Measurements from ENCODE around the gene BORCS6.

Gene BORCS6

DNA sequence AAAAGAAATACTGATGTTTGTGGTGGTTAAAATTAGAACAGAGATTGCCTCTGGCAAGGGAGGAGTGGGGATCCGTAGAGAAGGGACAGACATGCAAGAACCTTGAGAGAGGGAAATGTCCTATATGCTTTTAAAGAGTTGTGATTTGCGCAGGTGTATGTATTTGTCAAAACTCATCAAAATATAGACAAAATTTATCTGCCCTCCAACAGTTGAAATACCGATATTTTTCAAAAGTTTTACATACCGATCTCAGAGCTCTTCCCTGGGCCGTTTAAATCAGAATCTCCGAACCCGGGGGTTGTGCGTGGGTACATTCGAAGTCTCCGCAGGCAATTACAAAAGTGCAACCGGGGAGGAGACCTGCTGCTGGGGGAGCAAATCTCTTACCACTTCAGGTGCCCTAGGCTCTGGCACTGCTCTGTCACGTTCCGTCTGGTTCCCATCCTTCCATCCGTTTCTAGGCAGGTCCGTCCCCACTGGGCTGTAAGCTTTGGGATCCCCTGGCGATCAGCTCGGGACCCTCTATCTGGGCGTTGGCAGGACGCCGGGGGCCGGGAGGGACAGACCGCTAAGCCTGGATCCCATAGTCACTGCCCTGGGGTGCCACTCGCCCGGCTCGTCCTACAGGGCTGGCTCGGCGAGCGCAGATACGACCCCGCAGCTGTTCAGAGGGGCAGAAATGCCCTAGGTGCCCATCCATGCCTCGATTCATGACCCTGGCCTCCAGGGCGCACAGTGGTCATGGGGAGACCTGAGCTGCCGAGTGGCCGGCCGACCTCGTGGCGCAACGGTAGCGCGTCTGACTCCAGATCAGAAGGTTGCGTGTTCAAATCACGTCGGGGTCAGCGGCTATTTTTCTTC lies 4.2 kb downstream of the BORCS6 start:
- Histone ChIP-seq H3K9me2 (replicated peaks; ENCODE audit: insufficient read depth, low read length) (no peaks in the 10 kb centered on the region), H3K9ac (ENCODE audit: low read length) (peak overlapping the region; percentile 75), H3K9me3 (ENCODE audit: insufficient read depth, low read length) (no peaks in the 10 kb centered on the region), H3K4me3 (ENCODE audit: insufficient read depth, low read length, poor library complexity, severe bottlenecking) (peak overlapping the region; percentile 84), H3K4me2 (ENCODE audit: low read depth, low read length, poor library complexity, severe bottlenecking) (peak overlapping the region; percentile 78), H2AFZ (ENCODE audit: low read depth, low read length, severe bottlenecking) (peak overlapping the region; percentile 85), H3K27me3 (ENCODE audit: low read length) (no peaks in the 10 kb centered on the region), H3F3A (ENCODE audit: insufficient read depth) (peaks cover 25% of the 10 kb centered on the region), H3K27ac (ENCODE audit: low read depth, low read length) (peak overlapping the region; percentile 86), H3K36me3 (ENCODE audit: low read length) (no peaks in the 10 kb centered on the region), H4K20me1 (ENCODE audit: low read depth, low read length) (no peaks in the 10 kb centered on the region), H3K79me2 (ENCODE audit: insufficient read depth, low read length) (peaks cover 13% of the 10 kb centered on the region; the same call in 1 of the 2 replicates)
- TF ChIP-seq EZH2phosphoT487 (conservative IDR thresholded peaks at IDR 0.05; ENCODE audit: low read length), result no peak
- TF ChIP-seq, protein P1, sequence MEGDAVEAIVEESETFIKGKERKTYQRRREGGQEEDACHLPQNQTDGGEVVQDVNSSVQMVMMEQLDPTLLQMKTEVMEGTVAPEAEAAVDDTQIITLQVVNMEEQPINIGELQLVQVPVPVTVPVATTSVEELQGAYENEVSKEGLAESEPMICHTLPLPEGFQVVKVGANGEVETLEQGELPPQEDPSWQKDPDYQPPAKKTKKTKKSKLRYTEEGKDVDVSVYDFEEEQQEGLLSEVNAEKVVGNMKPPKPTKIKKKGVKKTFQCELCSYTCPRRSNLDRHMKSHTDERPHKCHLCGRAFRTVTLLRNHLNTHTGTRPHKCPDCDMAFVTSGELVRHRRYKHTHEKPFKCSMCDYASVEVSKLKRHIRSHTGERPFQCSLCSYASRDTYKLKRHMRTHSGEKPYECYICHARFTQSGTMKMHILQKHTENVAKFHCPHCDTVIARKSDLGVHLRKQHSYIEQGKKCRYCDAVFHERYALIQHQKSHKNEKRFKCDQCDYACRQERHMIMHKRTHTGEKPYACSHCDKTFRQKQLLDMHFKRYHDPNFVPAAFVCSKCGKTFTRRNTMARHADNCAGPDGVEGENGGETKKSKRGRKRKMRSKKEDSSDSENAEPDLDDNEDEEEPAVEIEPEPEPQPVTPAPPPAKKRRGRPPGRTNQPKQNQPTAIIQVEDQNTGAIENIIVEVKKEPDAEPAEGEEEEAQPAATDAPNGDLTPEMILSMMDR (IDR thresholded peaks at IDR 0.05; ENCODE audit: insufficient read depth, low read length, poor library complexity, severe bottlenecking), result no peak

- H3K79me2 ChIP-seq (ENCODE audit: insufficient read depth, low read length), result no peaks in the 10 kb centered on the region; the same call in 1 of the 2 replicates
- no peak overlapping the region for H3K27ac ChIP-seq (ENCODE audit: low read depth, low read length)
- TF ChIP-seq, protein P1 (IDR thresholded peaks at IDR 0.05; ENCODE audit: insufficient read depth, low read length, poor library complexity, severe bottlenecking), result no peak
- TF ChIP-seq EZH2phosphoT487 (conservative IDR thresholded peaks at IDR 0.05; ENCODE audit: low read length), result no peak
- no peaks in the 10 kb centered on the region for H3K9me2 ChIP-seq (replicated peaks; ENCODE audit: insufficient read depth, low read length)
- H3K27me3 ChIP-seq (ENCODE audit: low read length), result no peaks in the 10 kb centered on the region
- H3F3A ChIP-seq (ENCODE audit: insufficient read depth), result peaks cover 27% of the 10 kb centered on the region
- H2AFZ ChIP-seq (ENCODE audit: low read depth, low read length, severe bottlenecking), result peak overlapping the region; percentile 86
- no peaks in the 10 kb centered on the region for H3K9me3 ChIP-seq (ENCODE audit: insufficient read depth, low read length)
- peak overlapping the region; percentile 87 for H3K9ac ChIP-seq (ENCODE audit: low read length)
- peak overlapping the region; percentile 78 for H3K4me3 ChIP-seq (ENCODE audit: insufficient read depth, low read length, poor library complexity, severe bottlenecking)
- no peaks in the 10 kb centered on the region for H3K36me3 ChIP-seq (ENCODE audit: low read length)
- peak overlapping the region; percentile 91 for H3K4me2 ChIP-seq (ENCODE audit: low read depth, low read length, poor library complexity, severe bottlenecking)
- no peaks in the 10 kb centered on the region for H4K20me1 ChIP-seq (ENCODE audit: low read depth, low read length)
These were observed 12.8 kb downstream of the BORCS6 start for GRCh38 chr17:8176998-8177731.

DNA sequence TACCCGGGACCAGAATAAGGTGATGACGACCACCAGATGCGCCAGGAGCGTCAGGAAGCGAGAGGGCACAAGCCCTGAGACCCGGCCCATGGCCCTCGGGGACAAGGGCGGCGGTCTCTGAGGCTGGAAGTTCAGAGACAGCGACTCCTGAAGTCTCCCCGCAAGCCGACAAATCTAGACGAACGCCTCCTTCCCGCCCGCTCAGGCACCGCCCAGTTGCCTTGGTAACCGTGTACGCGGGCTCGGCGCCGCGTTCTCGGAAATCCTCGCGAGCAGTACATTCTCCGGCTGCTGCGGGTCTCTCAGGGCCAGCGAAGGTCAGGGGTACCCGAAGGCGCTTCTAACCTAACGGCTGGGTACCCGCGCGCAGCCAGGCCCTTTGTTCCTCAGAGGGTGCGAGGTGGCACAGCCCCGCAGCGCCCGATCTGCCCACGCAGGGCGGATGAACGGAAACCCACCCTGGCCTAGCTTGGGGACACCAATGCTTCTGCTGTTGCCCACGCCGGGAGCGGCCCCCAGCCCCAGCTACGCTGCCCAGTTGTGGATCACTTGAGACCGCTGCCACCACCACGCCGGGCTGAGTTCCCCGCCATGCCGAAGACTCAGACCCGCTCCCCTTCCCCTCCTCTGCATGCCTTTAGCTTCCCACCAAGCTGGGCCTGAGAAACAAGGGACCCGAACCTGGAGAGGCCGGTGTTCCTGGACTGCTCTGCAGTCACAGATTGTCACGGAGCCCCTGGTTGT lies 13.6 kb downstream of the BORCS6 start, which contains the start of gene TMEM107:
Gene TMEM107, minus strand, starts transcription at position 184 of the 744 bp plus-strand sequence. Its CDS starts 94 bp downstream, at position 90.
- Histone ChIP-seq H3K4me3 (ENCODE audit: insufficient read depth, low read length, poor library complexity, severe bottlenecking) (peak within 1 kb of the TSS; percentile 78), H3K27ac (ENCODE audit: low read depth, low read length) (peak within 1 kb of the TSS; percentile 45), H2AFZ (ENCODE audit: low read depth, low read length, severe bottlenecking) (peak within 1 kb of the TSS; percentile 86), H3K27me3 (ENCODE audit: low read length) (no peaks in the 10 kb centered on the region), H4K20me1 (ENCODE audit: low read depth, low read length) (no peaks in the 10 kb centered on the region), H3K4me2 (ENCODE audit: low read depth, low read length, poor library complexity, severe bottlenecking) (peak within 1 kb of the TSS; percentile 91), H3K9me2 (replicated peaks; ENCODE audit: insufficient read depth, low read length) (no peaks in the 10 kb centered on the region), H3K79me2 (ENCODE audit: insufficient read depth, low read length) (no peaks in the 10 kb centered on the region; the same call in 1 of the 2 replicates), H3F3A (ENCODE audit: insufficient read depth) (peaks cover 28% of the 10 kb centered on the region), H3K9ac (ENCODE audit: low read length) (peak within 1 kb of the TSS; percentile 87), H3K36me3 (ENCODE audit: low read length) (no peaks in the 10 kb centered on the region), H3K9me3 (ENCODE audit: insufficient read depth, low read length) (no peaks in the 10 kb centered on the region)
- no peak for TF ChIP-seq EZH2phosphoT487 (conservative IDR thresholded peaks at IDR 0.05; ENCODE audit: low read length)
- TF ChIP-seq, protein P1 (IDR thresholded peaks at IDR 0.05; ENCODE audit: insufficient read depth, low read length, poor library complexity, severe bottlenecking), result no peak

Measured in SU-DHL-6 (cell line).